GM21825 (cell line): ENCODE results near the gene TMEM209.
"Not testable (repeated sequence)": the region's sequence is repeated elsewhere in the genome, so short reads cannot be mapped to it uniquely, and the experiment has no call there.

Source experiments
- ATAC-seq: cut with Tn5 transposase; IDR thresholded peaks from one replicate; pipeline ENCODE4 v1.9.1; 2021; ENCODE audit warnings: mild to moderate bottlenecking, moderate library complexity; ENCODE audit not compliant: unreplicated experiment

TMEM209 gene

GRCh38 chr7:130218806-130219620, 13.8 kb upstream of the TMEM209 start:
- ATAC-seq = no peak

GRCh38 chr7:130216750-130217149, 11.5 kb upstream of the TMEM209 start:
- no peak for ATAC-seq

GRCh38 chr7:130216025-130216424, 10.8 kb upstream of the TMEM209 start:
- ATAC-seq = no peak

GRCh38 chr7:130213828-130214227, 8.6 kb upstream of the TMEM209 start:
- ATAC-seq = no peak

- ATAC-seq = no peak
Observed at GRCh38 chr7:130210181-130210935, 5.2 kb upstream of the TMEM209 start.

GRCh38 chr7:130208516-130208915, 3.3 kb upstream of the TMEM209 start:
- no peak for ATAC-seq

GRCh38 chr7:130207642-130208041, 2.4 kb upstream of the TMEM209 start, which contains the start of gene SSMEM1:
TSS of gene SSMEM1 (plus strand) at chr7:130207860. CDS start at chr7:130207911, 51 bp downstream.
- no peak for ATAC-seq

GRCh38 chr7:130207033-130207432, 1.8 kb upstream of the TMEM209 start:
- ATAC-seq = no peak

GRCh38 chr7:130201796-130202195, 3.4 kb downstream of the TMEM209 start:
- no peak for ATAC-seq

- ATAC-seq = no peak
Observed at GRCh38 chr7:130197094-130197493, 8.1 kb downstream of the TMEM209 start.

GRCh38 chr7:130196476-130196875, 8.7 kb downstream of the TMEM209 start:
- ATAC-seq = no peak

GRCh38 chr7:130195396-130195795, 9.8 kb downstream of the TMEM209 start:
- no peak for ATAC-seq

GRCh38 chr7:130191791-130192190, 13.4 kb downstream of the TMEM209 start:
- ATAC-seq = no peak

GRCh38 chr7:130189343-130189742, 15.9 kb downstream of the TMEM209 start:
- no peak for ATAC-seq

GRCh38 chr7:130187360-130187759, 17.8 kb downstream of the TMEM209 start:
- no peak for ATAC-seq

- not testable (repeated sequence) for ATAC-seq
Observed at GRCh38 chr7:130184349-130184748, 20.9 kb downstream of the TMEM209 start.

- peak; percentile 76 for ATAC-seq
Observed at GRCh38 chr7:130182990-130183389, 22.2 kb downstream of the TMEM209 start.

GRCh38 chr7:130181263-130181605, 24.0 kb downstream of the TMEM209 start:
- ATAC-seq = no peak

GRCh38 chr7:130180571-130181262, 24.5 kb downstream of the TMEM209 start:
- ATAC-seq = no peak

GRCh38 chr7:130179631-130180030, 25.6 kb downstream of the TMEM209 start:
- ATAC-seq = no peak

- no peak for ATAC-seq
Observed at GRCh38 chr7:130178251-130178650, 27.0 kb downstream of the TMEM209 start.
